GM10266 (cell line): ENCODE data around the gene GRM4.

Experiments used
- DNase-seq: peaks from one replicate; pipeline ENCODE4 v3.0.0; 2012; ENCODE audit errors: extremely low spot score
- CTCF ChIP-seq: IDR thresholded peaks from 2 replicates; pipeline ENCODE4 v1.5.1; 2012; ENCODE audit warnings: mild to moderate bottlenecking, low read depth; ENCODE audit not compliant: control insufficient read depth, insufficient read depth; ENCODE audit errors: missing control alignments

GRM4 gene

DNA sequence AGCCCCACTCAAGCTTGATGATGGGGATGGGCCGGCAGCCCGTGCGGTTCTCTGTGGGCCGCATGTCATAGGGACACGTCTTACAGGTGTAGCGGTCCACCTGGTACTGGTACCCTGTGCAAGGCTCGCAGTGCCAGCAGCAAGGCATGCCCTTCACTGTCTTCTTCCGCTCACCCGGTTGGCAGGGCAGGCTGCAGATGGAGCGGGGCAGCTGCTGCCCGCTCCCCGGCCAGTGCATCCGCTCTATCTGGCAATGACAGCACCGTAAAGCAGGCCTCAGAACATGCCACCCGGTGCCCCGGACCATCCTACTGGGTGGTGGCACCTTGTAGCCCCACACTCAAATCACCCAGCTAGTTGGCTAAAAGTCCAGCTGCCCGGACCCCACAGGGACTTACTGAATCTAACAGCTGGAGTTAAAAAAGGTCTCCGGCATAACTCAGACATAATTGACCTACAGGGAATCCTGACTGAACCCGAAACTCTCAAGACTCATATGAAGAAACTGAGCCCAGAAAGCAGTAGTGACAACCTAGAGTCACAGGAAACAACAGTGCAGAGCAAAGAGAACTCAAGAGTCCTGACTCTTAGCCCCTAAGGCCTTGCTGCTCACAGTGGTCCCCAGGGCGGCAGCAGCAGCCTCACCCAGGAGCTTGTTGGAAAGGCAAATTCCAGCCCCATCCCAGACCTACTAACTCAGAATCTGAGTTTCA, 109.4 kb downstream of the GRM4 start:
- peak; percentile 66 for DNase-seq
- TF ChIP-seq CTCF = no peak

DNA sequence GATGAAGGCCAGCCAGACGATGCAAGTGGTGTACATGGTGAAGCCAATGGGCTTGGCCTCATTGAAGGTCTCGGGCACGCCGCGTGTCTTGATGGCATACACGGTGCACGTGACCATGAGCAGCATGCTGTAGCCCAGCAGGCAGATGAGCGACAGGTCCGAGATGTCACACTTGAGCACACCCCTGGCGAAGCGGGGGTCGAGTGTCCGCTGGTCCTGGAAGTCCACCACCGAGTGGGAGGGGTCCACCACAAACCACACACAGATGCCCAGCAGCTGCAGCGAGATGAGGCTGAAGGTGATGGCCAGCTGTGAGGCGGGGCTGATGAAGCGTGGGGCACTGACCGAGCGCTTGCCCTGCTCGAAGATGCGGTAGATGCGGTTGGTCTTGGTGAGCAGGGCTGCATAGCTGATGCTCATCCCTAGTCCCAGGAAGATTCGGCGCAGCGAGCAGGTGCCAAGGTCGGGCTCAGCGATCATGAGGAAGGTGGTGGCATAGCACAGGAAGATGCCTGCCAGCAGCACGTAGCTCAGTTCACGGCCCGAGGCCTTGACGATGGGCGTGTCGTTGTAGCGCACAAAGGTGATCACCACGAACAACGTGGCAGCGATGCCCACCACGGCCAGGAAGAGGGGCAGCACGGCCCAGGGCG, 110.1 kb downstream of the GRM4 start:
- DNase-seq = no peak
- no peak for TF ChIP-seq CTCF

GRCh38 chr6:34035161-34035560, 110.7 kb downstream of the GRM4 start:
- no peak for DNase-seq
- TF ChIP-seq CTCF = no peak

GRCh38 chr6:34032856-34033255, 113.0 kb downstream of the GRM4 start:
- TF ChIP-seq CTCF = no peak
- no peak for DNase-seq

DNA sequence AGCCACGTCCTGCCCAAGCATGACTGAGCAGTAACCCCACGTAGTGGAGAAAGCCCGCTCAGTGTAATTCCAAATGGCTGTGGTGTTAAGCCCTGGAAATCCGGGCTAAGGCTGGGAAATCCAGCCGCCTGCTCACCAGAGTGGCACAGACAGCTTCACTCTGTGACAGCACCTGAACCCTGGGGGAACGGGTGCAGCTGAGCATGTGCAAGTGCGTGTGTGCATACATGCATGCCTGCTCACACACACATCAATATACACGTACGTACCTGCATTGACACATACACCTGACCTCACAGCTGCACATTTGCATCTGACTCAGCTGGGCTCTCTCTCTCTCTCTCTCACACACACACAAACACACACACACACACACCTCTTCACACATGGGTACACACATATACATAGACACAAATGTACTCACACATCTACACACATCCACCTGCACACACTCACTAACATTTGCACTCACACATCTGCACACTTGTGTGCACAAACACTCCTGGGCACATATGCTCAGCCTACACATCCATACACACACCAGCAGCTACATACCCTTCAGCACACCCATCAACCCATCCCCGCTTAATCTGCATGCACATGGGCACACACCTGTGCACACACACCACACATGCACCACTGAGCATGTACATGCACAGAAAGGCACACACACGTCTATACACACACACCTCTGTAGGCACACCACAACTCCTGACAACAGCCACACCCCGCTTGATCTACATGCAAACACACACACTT, 114.1 kb downstream of the GRM4 start:
- TF ChIP-seq CTCF = no peak
- no peak for DNase-seq

GRCh38 chr6:34030831-34031624, 114.9 kb downstream of the GRM4 start:
- no peak for TF ChIP-seq CTCF
- DNase-seq = no peak
